Stimulated activated naive CD4-positive, alpha-beta T cell treated with Interleukin-2 at 50 U/mL for 16 hours (primary cell): ENCODE measurements around the gene CPED1.
"Not testable (repeated sequence)": the region's sequence is repeated elsewhere in the genome, so short reads cannot be mapped to it uniquely, and the experiment has no call there.

Experiments used
- DNase-seq: peaks from one replicate; lab custom pipeline; 2025; lab: John Stamatoyannopoulos, UW

CPED1 gene

DNA sequence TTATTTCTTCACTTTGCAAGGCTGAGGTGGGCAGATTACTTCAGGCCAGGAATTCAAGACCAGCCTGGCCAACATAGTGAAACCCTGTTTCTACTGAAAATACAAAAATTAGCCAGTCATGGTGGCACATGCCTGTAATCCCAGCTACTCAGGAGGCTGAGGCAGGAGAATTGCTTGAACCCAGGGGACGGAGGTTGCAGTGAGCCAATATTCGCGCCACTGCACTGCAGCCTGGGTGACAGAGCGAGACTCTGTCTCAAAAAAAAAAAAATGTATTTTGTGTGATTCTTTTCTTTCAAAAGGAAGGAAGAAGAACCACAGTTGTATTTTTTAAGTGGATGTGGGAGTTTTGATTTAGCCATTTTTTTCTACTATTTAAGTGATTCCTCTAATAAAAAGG is 195.4 kb downstream of the CPED1 start:
- DNase-seq = not testable (repeated sequence)

GRCh38 chr7:121186746-121187145 is 198.2 kb downstream of the CPED1 start:
- no peak for DNase-seq

GRCh38 chr7:121187222-121187621 is 198.7 kb downstream of the CPED1 start:
- no peak for DNase-seq

GRCh38 chr7:121187676-121188075 is 199.2 kb downstream of the CPED1 start:
- no peak for DNase-seq

GRCh38 chr7:121192834-121193233 is 204.3 kb downstream of the CPED1 start:
- DNase-seq = no peak

GRCh38 chr7:121195010-121195409 is 206.5 kb downstream of the CPED1 start:
- no peak for DNase-seq

- no peak for DNase-seq
These were observed 207.4 kb downstream of the CPED1 start for GRCh38 chr7:121195874-121196273.

DNA sequence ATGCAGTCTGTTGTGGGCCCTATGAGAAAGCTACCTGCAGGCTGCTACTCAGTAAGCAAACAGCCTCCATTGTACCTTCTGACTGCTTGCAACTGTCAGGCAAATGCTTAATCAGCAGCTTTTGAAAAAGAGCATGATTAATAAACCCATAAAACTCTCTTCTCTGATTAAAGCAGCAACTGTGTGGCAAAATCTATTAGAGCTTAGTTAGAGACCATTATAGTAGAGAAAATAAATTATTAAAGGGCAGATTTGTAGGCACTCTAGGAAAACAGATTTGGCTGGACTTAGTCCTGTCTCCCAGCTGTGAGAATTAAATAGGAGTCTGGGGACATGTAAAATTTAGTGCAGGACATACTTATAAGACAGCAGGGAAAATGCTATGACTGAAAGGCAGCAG is 207.8 kb downstream of the CPED1 start:
- DNase-seq = no peak

GRCh38 chr7:121197455-121197854 is 208.9 kb downstream of the CPED1 start:
- no peak for DNase-seq

- DNase-seq = no peak
These were observed 210.0 kb downstream of the CPED1 start for GRCh38 chr7:121198502-121198901.

GRCh38 chr7:121202125-121202524 is 213.6 kb downstream of the CPED1 start:
- no peak for DNase-seq

DNA sequence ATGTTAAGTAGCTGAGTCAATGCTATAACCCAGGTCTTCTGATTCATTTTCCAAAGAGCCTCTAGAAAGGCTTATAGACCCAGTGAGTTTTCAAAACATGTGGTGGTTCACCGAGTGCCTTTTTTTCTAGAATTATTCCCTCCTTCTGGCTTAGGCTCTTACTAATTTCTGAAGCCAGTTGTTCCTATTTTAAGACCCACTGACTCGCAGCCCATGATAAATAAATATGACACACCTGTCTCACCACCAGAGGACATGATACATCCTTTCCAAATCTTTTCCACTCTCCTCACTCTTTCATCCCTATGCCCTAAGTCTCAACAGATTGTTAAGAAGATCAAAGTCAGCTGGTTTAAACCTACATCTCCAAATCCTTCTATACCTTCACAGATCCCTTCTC is 214.3 kb downstream of the CPED1 start:
- DNase-seq = no peak

DNA sequence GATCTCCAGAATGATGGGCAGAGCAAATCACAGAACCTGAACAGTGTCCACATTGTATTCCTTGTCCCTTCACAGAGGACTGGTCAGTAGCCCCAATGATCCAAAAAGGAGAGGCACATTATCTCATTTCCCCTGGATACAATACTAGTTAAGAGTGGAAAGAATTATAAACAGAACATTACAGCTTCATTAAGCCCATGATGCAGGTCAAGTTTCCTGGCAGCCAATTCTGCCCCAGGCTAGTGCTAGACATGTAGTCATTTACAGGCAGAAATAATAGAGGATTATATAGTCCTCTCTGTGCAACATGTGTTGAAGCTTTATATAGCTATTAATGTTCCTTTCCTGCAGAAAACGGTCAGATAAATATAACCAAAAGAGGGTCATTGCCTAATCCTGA is 216.0 kb downstream of the CPED1 start:
- DNase-seq = no peak

- no peak for DNase-seq
These were observed 217.3 kb downstream of the CPED1 start for GRCh38 chr7:121205777-121206176.

GRCh38 chr7:121211253-121211652 is 222.7 kb downstream of the CPED1 start:
- no peak for DNase-seq

DNA sequence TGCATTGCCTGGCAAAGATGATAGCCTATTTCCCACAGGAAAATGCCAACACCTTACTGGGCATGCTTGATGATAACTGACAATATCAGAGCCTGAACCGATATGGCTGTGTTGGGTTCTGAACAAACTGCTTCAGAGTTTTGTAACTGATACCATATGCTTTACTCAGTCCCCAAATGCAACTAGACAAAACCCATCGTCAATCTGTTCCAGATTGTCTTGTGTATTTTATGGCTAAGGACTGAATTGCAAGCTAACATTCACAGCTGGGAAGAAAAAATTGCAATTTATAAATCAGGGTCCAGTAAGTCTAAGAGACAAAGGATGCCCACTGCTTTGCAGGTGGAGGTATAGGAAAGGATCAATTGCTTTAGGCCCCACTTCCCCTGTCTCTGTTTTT is 223.5 kb downstream of the CPED1 start:
- DNase-seq = no peak

DNA sequence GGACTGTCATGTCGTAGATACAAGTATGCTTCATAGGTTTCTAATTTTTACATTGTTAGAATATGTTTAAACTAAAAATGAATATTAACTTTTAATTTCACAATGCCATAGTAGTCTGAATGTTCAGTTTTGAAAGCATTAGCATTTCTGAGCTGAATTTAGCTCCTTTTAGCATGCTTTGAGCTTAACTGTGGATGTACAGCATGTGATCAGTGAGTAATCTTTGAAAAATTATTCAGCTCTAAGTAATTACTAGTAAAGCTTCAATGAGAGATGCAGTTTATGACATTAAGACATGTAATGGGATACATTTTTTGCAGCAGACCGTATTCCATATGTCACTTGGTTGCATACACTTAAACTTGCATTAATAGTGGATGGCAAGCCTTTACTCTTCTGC is 226.1 kb downstream of the CPED1 start:
- no peak for DNase-seq

- no peak for DNase-seq
These were observed 230.5 kb downstream of the CPED1 start for GRCh38 chr7:121219026-121219425.

DNA sequence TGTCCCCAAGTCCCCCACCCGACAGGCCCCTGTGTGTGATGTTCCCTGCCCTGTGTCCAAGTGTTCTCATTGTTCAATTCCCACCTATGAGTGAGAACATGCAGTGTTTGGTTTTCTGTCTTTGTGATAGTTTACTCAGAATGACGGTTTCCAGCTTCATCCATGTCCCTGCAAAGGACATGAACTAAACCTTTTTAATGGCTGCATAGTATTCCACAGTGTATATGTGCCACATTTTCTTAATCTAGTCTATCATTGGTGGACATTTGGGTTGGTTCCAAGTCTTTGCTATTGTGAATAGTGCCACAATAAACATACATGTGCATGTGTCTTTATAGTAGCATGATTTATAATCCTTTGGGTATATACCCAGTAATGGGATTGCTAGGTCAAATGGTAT is 232.6 kb downstream of the CPED1 start:
- not testable (repeated sequence) for DNase-seq

DNA sequence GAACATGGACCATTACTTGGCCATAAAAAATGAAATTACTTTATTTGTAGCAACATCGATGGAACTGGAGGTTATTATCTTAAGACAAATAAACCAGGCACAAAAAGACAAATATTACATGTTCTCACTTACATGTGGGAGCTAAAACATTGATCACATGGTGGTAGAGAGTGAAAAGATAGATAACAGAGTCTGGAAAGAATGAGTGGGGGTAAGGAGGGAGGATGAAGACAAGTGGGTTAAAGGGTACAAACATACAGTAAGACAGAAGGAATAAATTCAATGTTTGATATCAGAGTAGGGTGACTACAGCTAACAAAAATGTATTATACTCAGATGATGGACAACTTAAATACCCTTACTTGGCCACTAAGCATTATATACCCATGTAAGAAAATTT is 240.3 kb downstream of the CPED1 start:
- no peak for DNase-seq

- no peak for DNase-seq
These were observed 246.7 kb downstream of the CPED1 start for GRCh38 chr7:121235201-121235600.

DNA sequence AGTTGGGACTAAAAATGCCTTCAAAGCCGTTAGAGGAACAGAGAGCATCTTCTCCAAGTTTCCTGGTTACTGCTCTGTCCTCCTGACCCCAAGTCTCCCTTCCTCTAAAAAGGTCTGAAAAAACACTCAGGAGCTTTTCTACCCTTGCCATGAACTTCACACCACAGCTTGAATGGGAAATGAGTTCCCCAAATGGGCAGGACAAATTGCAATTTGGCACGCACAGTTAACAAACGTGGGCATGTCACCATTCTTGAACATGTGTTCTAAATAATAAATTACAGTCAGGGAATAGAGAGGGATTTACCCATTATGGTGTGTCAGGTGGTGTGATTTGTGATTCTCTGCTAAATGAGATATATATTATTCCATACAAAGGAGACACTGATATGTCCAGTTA is 249.1 kb downstream of the CPED1 start:
- DNase-seq = no peak

GRCh38 chr7:121244120-121244870 is 255.8 kb downstream of the CPED1 start:
- no peak for DNase-seq

DNA sequence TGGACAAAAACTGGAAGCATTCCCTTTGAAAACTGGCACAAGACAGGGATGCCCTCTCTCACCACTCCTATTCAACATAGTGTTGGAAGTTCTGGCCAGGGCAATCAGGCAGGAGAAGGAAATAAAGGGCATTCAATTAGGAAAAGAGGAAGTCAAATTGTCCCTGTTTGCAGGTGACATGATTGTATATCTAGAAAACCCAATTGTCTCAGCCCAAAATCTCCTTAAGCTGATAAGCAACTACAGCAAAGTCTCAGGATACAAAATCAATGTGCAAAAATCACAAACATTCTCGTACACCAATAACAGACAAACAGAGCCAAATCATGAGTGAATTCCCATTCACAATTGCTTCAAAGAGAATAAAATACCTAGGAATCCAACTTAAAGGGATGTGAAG is 262.9 kb downstream of the CPED1 start:
- not testable (repeated sequence) for DNase-seq
